MG63 (cell line): ENCODE results near the gene TMEM95. TPM values are rescaled to one million over a fixed set of nuclear protein-coding genes. Genes with fewer than 3 reads are reported as not detected.
A peak's percentile ranks its signal among the peaks of the same experiment; 100 is the strongest.

Source experiments
- DNase-seq: peaks from one replicate; pipeline ENCODE4 v3.0.0-alpha.2; 2020
- H3K27me3 ChIP-seq: fragments of 250-450 bp; sonication (Bioruptor Pico); 2 replicates; pipeline ENCODE4 v1.5.1; 2020; ENCODE audit warnings: mild to moderate bottlenecking, moderate library complexity
- H3K36me3 ChIP-seq: fragments of 250-450 bp; sonication (Bioruptor Pico); 2 replicates; pipeline ENCODE4 v1.5.1; 2020; ENCODE audit warnings: mild to moderate bottlenecking, moderate library complexity
- H3K4me3 ChIP-seq: fragments of 250-450 bp; sonication (Bioruptor Pico); 2 replicates; pipeline ENCODE4 v1.5.1; 2020; ENCODE audit warnings: mild to moderate bottlenecking, moderate library complexity
- H3K9me3 ChIP-seq: fragments of 250-450 bp; sonication (Bioruptor Pico); 2 replicates; pipeline ENCODE4 v1.5.1; 2020; ENCODE audit warnings: mild to moderate bottlenecking, moderate library complexity
- total RNA-seq: library from RNA; depleted of rRNA; stranded (reverse); fragments of >200 nt; shearing (Covaris generic); gene quantifications from 2 replicates; pipeline ENCODE4 v1.2.3, GENCODE V29; 2014; ENCODE audit warnings: low replicate concordance; rRNA removed

TMEM95 gene
- total RNA-seq, 1 experiment from 2014 or later, result not detected

- no peaks in the 10 kb centered on the region for H3K9me3 ChIP-seq
- no peaks in the 10 kb centered on the region for H3K27me3 ChIP-seq
- no peak for DNase-seq
- no peaks in the 10 kb centered on the region; the same call in 1 of the 2 replicates for H3K36me3 ChIP-seq
- peak overlapping the region; percentile 57 for H3K4me3 ChIP-seq
Measured at GRCh38 chr17:7404737-7405349, 49.9 kb downstream of the TMEM95 start.

GRCh38 chr17:7405350-7406234 is 50.6 kb downstream of the TMEM95 start:
- Histone ChIP-seq H3K27me3 (no peaks in the 10 kb centered on the region), H3K9me3 (no peaks in the 10 kb centered on the region), H3K4me3 (peak overlapping the region; percentile 57), H3K36me3 (no peaks in the 10 kb centered on the region; the same call in 1 of the 2 replicates)
- DNase-seq, result no peak

- no peak for DNase-seq
- Histone ChIP-seq H3K9me3 (no peaks in the 10 kb centered on the region), H3K27me3 (no peaks in the 10 kb centered on the region), H3K4me3 (no peak overlapping the region), H3K36me3 (no peaks in the 10 kb centered on the region; the same call in 1 of the 2 replicates)
Measured at GRCh38 chr17:7406235-7406825, 51.4 kb downstream of the TMEM95 start.

Other genes with a start within 250 kb of the TMEM95 start
- not detected in 2 replicates for gene ASGR2, start 240.3 kb upstream of the TMEM95 start, total RNA-seq
- 0.13 TPM in 1 of 2 replicates, not detected in the other for gene ASGR1, start 175.8 kb upstream of the TMEM95 start, total RNA-seq
- 7.5 and 15.3 TPM in 2 replicates for gene DLG4, start 135.3 kb upstream of the TMEM95 start, total RNA-seq
- gene ACADVL, start 135.2 kb upstream of the TMEM95 start, total RNA-seq, result 240 and 427 TPM in 2 replicates
- 11.5 and 26.2 TPM in 2 replicates for gene DVL2, start 120.6 kb upstream of the TMEM95 start, total RNA-seq
- gene PHF23, start 115.7 kb upstream of the TMEM95 start, total RNA-seq, result 34.4 and 62.7 TPM in 2 replicates
- 36.7 and 148 TPM in 2 replicates for gene GABARAP, start 112.7 kb upstream of the TMEM95 start, total RNA-seq
- gene CTDNEP1, start 103.4 kb upstream of the TMEM95 start, total RNA-seq, result 7.8 and 24.7 TPM in 2 replicates
- gene ELP5, start 102.9 kb upstream of the TMEM95 start, total RNA-seq, result 24.1 and 36.4 TPM in 2 replicates
- not detected in 2 replicates for gene CLDN7, start 92.7 kb upstream of the TMEM95 start, total RNA-seq
- gene SLC2A4, start 73.4 kb upstream of the TMEM95 start, total RNA-seq, result not detected in 2 replicates
- 6.2 and 6.5 TPM in 2 replicates for gene YBX2, start 60.5 kb upstream of the TMEM95 start, total RNA-seq
- gene EIF5A, start 47.5 kb upstream of the TMEM95 start, total RNA-seq, result 1,208 and 1,396 TPM in 2 replicates
- gene GPS2, start 39.8 kb upstream of the TMEM95 start, total RNA-seq, result 37.3 and 55.3 TPM in 2 replicates
- 8.5 and 11.7 TPM in 2 replicates for gene NEURL4, start 25.8 kb upstream of the TMEM95 start, total RNA-seq
- 0.20 TPM in 1 of 2 replicates, not detected in the other for gene ACAP1, start 18.6 kb upstream of the TMEM95 start, total RNA-seq
- gene KCTD11, start 3.0 kb upstream of the TMEM95 start, total RNA-seq, result 5.0 and 6.5 TPM in 2 replicates
- not detected in 2 replicates for gene TNK1, start 25.9 kb downstream of the TMEM95 start, total RNA-seq
- 2.8 and 7.3 TPM in 2 replicates for gene PLSCR3, start 39.4 kb downstream of the TMEM95 start, total RNA-seq
- 3.6 and 52.0 TPM in 2 replicates for gene TMEM256, start 48.9 kb downstream of the TMEM95 start, total RNA-seq
- 0.54 and 1.0 TPM in 2 replicates for gene NLGN2, start 52.7 kb downstream of the TMEM95 start, total RNA-seq
- gene SPEM1, start 65.2 kb downstream of the TMEM95 start, total RNA-seq, result not detected in 2 replicates
- not detected in 2 replicates for gene SPEM2, start 70.5 kb downstream of the TMEM95 start, total RNA-seq
- not detected in 2 replicates for gene SPEM3, start 73.7 kb downstream of the TMEM95 start, total RNA-seq
- 0.33 and 0.76 TPM in 2 replicates for gene TMEM102, start 80.3 kb downstream of the TMEM95 start, total RNA-seq
- gene FGF11, start 84.4 kb downstream of the TMEM95 start, total RNA-seq, result not detected in 2 replicates
- gene CHRNB1, start 89.9 kb downstream of the TMEM95 start, total RNA-seq, result 0.20 and 6.2 TPM in 2 replicates
- 5.3 and 6.0 TPM in 2 replicates for gene ZBTB4, start 124.5 kb downstream of the TMEM95 start, total RNA-seq
- not detected in 2 replicates for gene SLC35G6, start 126.3 kb downstream of the TMEM95 start, total RNA-seq
- gene POLR2A, start 129.2 kb downstream of the TMEM95 start, total RNA-seq, result 11.5 and 16.2 TPM in 2 replicates
- gene TNFSF12, start 193.9 kb downstream of the TMEM95 start, total RNA-seq, result 0.33 TPM in 1 of 2 replicates, not detected in the other
- gene TNFSF13, start 203.6 kb downstream of the TMEM95 start, total RNA-seq, result 1.7 TPM in 1 of 2 replicates, not detected in the other
- 85.6 and 106 TPM in 2 replicates for gene SENP3, start 206.8 kb downstream of the TMEM95 start, total RNA-seq
- 12.6 and 17.3 TPM in 2 replicates for gene CD68, start 224.5 kb downstream of the TMEM95 start, total RNA-seq
- gene MPDU1, start 228.7 kb downstream of the TMEM95 start, total RNA-seq, result 96.0 and 121 TPM in 2 replicates
- gene SOX15, start 234.9 kb downstream of the TMEM95 start, total RNA-seq, result 0.23 TPM in 1 of 2 replicates, not detected in the other